HEK293 (cell line): Measurements from ENCODE around the gene TSPOAP1.

Experiments
- CTCF ChIA-PET: fragments of 350-600 bp; formaldehyde crosslinking; extraction: SDS; loops from one replicate; lab custom pipeline; 2021; ENCODE audit warnings: antibody characterized with exemption; lab: Yijun Ruan, JAX
- POLR2A ChIA-PET: fragments of 300-600 bp; formaldehyde crosslinking; extraction: SDS; loops from one replicate; lab custom pipeline; 2020; ENCODE audit warnings: antibody characterized with exemption, inconsistent platforms; lab: Yijun Ruan, JAX
- H3K27ac ChIP-seq: fragments of 200-500 bp; sonication (Bioruptor generic); 2 replicates; pipeline ENCODE4 v1.5.1; 2014; ENCODE audit warnings: low read depth, low read length, control low read depth, inconsistent platforms; ENCODE audit errors: extremely low read depth
- H3K36me3 ChIP-seq, 2 experiments: fragments of 200-500 bp in 1 of 2; sonication (Bioruptor generic) in 1 of 2; 1 replicate in 1 of 2; 2 replicates in 1 of 2; pipeline ENCODE4 v1.5.1; 2014 to 2017; ENCODE audit warnings: inconsistent platforms in 2 of 2, low read length in 2 of 2; ENCODE audit not compliant: control insufficient read depth in 2 of 2, insufficient read depth in 1 of 2
- H3K4me1 ChIP-seq: fragments of 200-500 bp; sonication (Bioruptor generic); 2 replicates; pipeline ENCODE4 v1.5.1; 2014; ENCODE audit warnings: mild to moderate bottlenecking, low read length, inconsistent platforms; ENCODE audit not compliant: control insufficient read depth, insufficient read depth
- H3K4me3 ChIP-seq: 2 replicates; pipeline ENCODE4 v1.5.1; 2011; ENCODE audit warnings: low read depth, mild to moderate bottlenecking, control low read depth, low read length, moderate library complexity
- H3K9me3 ChIP-seq: fragments of 200-500 bp; sonication (Bioruptor generic); 2 replicates; pipeline ENCODE4 v1.5.1; 2014; ENCODE audit warnings: low read depth, low read length, inconsistent platforms; ENCODE audit not compliant: control insufficient read depth, insufficient read depth
- BCL11A ChIP-seq: fragments of 450-650 bp; formaldehyde crosslinking; IDR thresholded peaks from 2 replicates; pipeline ENCODE4 v1.5.1; 2016; ENCODE audit warnings: low read depth, missing biosample characterization, missing genetic modification characterization
- IKZF3 ChIP-seq: fragments of 450-650 bp; IDR thresholded peaks from 2 replicates; pipeline ENCODE4 v1.5.0; 2018; ENCODE audit warnings: missing biosample characterization, mild to moderate bottlenecking, missing genetic modification characterization, moderate library complexity
- PBX3 ChIP-seq: sonication (generic); formaldehyde crosslinking; IDR thresholded peaks from 2 replicates; pipeline ENCODE4 v1.8.1; 2022; ENCODE audit warnings: mild to moderate bottlenecking, moderate library complexity, missing genetic modification reagents
- SCRT1 ChIP-seq: fragments of 450-650 bp; formaldehyde crosslinking; IDR thresholded peaks from 2 replicates; pipeline ENCODE4 v1.5.1; 2016; ENCODE audit warnings: missing biosample characterization, missing genetic modification characterization, borderline replicate concordance
- SETDB1 ChIP-seq: IDR thresholded peaks from one replicate; pipeline ENCODE4 v1.6.1; 2017; ENCODE audit warnings: mild to moderate bottlenecking, low read length, moderate library complexity, mixed read lengths; ENCODE audit not compliant: insufficient read length
- ZIC2 ChIP-seq: fragments of 450-650 bp; formaldehyde crosslinking; IDR thresholded peaks from 2 replicates; pipeline ENCODE4 v1.5.1; 2016; ENCODE audit warnings: missing biosample characterization, missing genetic modification characterization
- ZNF18 ChIP-seq: fragments of 450-650 bp; formaldehyde crosslinking; IDR thresholded peaks from 2 replicates; pipeline ENCODE4 v1.5.1; 2016; ENCODE audit warnings: missing biosample characterization, missing genetic modification characterization
- ZNF23 ChIP-seq: fragments of 450-650 bp; formaldehyde crosslinking; IDR thresholded peaks from 2 replicates; pipeline ENCODE4 v1.5.1; 2016; ENCODE audit warnings: missing biosample characterization, missing genetic modification characterization, borderline replicate concordance
- ZNF48 ChIP-seq: fragments of 450-650 bp; formaldehyde crosslinking; IDR thresholded peaks from 2 replicates; pipeline ENCODE4 v1.5.1; 2016; ENCODE audit warnings: missing biosample characterization, missing genetic modification characterization
- ZNF654 ChIP-seq: fragments of 450-650 bp; formaldehyde crosslinking; IDR thresholded peaks from 2 replicates; pipeline ENCODE4 v1.5.1; 2016; ENCODE audit warnings: low read depth, missing biosample characterization, missing genetic modification characterization
- ZNF707 ChIP-seq: fragments of 450-650 bp; formaldehyde crosslinking; IDR thresholded peaks from 2 replicates; pipeline ENCODE4 v1.5.1; 2016; ENCODE audit warnings: missing biosample characterization, missing genetic modification characterization
- TF ChIP-seq, protein P1 (sequence below): fragments of 450-650 bp; formaldehyde crosslinking; IDR thresholded peaks from 2 replicates; pipeline ENCODE4 v1.5.1; 2016; ENCODE audit warnings: missing biosample characterization, missing genetic modification characterization

The TSPOAP1 gene

DNA sequence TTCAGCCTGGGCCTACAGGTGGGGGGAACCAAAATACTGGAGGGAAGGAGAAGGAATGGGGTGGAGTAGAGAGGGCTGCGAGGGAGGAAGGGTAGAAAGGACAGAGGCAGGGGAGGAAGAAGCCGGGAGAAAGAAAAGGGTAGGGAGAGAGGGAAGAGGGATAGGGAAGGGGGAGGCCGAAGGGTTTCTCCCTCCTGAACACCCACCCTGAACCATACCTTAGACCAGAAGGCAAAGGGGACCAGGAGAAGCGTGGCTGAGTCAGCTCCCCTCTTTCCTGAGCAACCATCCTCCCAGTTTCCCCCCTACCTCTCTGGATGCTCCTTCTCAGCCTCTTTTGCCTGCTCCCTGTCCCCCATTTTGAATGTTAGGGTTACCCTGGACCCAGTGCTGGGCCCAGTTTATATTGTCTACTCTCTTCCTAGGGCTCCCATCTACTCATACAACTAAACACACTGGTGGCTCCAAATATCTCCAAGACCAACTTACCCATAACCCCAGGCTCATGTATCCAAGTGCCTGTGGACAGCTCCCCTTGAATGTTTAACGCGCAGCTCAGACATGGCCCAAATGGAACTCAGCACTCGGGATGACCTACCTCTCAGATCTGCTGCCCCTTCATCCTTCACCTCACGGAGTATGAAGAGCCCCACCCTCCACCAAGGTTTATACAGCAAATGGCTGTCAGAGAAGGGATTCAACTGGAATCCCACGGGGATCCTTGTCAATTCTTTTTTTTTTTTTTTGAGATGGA, 7.8 kb downstream of the TSPOAP1 start (continued):
- TF ChIP-seq PBX3 (CRISPR knock-in tag): no peak

DNA sequence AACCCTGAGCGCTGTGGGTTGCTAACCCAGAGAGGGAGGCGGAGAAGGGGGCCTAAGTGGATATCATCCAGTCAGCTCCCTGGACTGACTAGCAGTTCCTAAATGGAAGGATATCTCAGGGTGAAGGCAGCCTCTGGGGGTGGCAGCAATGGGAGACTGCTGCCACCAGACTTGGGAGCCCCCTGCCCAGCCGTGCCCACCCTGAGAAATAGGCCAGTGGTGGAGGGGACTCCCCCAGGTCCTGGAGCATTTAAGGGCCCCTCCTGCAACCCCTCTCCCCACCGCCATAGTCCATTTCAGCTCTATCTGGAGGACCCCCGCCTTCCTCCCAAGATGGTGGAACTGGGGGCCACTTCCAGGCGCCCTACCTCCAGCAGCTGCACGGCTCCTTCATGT, 8.4 kb downstream of the TSPOAP1 start:
- TF ChIP-seq ZNF707 (no peak), ZNF23 (tag by site-specific recombination) (no peak), ZNF654 (no peak), SCRT1 (tag by site-specific recombination) (no peak), ZNF48 (tag by site-specific recombination) (no peak), ZNF18 (tag by site-specific recombination) (no peak), SETDB1 (no peak), ZIC2 (tag by site-specific recombination) (no peak)
- H3K9me3 ChIP-seq: no peaks in the 10 kb centered on the region
- ChIA-PET CTCF (interaction anchor here (0.7 to 1.3 kb wide), 3 partner anchors 11 to 128 kb away, joined by 3 to 4 read pairs (median 4); no protein-coding TSS in a partner anchor), POLR2A (interaction anchor here (0.8 kb wide), 1 partner anchor 34 kb away, joined by 3 read pairs; no protein-coding TSS in a partner anchor)
- H3K27ac ChIP-seq: no peak overlapping the region
- H3K4me1 ChIP-seq: peaks cover 5% of the 10 kb centered on the region; the same call in 1 of the 2 replicates
- no peak overlapping the region for H3K4me3 ChIP-seq
- H3K36me3 ChIP-seq: no peaks in the 10 kb centered on the region

GRCh38 chr17:58319173-58320162, 9.1 kb downstream of the TSPOAP1 start:
- Histone ChIP-seq H3K4me1 (peaks cover 5% of the 10 kb centered on the region; the same call in 1 of the 2 replicates), H3K27ac (no peak overlapping the region), H3K4me3 (no peak overlapping the region), H3K9me3 (no peaks in the 10 kb centered on the region), H3K36me3 (no peaks in the 10 kb centered on the region)
- CTCF ChIA-PET: interaction anchor here (0.6 to 8.0 kb wide), 8 partner anchors 12 to 567 kb away, joined by 3 to 189 read pairs (median 4); partner anchors contain the start of gene RNF43
- POLR2A ChIA-PET: interaction anchor here (1.0 kb wide), 1 partner anchor 33 kb away, joined by 3 read pairs; no protein-coding TSS in a partner anchor
- TF ChIP-seq IKZF3 (tag by site-specific recombination) (no peak), BCL11A (no peak)
- TF ChIP-seq, protein P1, sequence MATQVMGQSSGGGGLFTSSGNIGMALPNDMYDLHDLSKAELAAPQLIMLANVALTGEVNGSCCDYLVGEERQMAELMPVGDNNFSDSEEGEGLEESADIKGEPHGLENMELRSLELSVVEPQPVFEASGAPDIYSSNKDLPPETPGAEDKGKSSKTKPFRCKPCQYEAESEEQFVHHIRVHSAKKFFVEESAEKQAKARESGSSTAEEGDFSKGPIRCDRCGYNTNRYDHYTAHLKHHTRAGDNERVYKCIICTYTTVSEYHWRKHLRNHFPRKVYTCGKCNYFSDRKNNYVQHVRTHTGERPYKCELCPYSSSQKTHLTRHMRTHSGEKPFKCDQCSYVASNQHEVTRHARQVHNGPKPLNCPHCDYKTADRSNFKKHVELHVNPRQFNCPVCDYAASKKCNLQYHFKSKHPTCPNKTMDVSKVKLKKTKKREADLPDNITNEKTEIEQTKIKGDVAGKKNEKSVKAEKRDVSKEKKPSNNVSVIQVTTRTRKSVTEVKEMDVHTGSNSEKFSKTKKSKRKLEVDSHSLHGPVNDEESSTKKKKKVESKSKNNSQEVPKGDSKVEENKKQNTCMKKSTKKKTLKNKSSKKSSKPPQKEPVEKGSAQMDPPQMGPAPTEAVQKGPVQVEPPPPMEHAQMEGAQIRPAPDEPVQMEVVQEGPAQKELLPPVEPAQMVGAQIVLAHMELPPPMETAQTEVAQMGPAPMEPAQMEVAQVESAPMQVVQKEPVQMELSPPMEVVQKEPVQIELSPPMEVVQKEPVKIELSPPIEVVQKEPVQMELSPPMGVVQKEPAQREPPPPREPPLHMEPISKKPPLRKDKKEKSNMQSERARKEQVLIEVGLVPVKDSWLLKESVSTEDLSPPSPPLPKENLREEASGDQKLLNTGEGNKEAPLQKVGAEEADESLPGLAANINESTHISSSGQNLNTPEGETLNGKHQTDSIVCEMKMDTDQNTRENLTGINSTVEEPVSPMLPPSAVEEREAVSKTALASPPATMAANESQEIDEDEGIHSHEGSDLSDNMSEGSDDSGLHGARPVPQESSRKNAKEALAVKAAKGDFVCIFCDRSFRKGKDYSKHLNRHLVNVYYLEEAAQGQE: no peak
